Activated naive CD8-positive, alpha-beta T cell treated with anti-CD3 and anti-CD28 coated beads, Interleukin-2, amount 10 ng/mL, durations not matched to agents 7 days and 5 days (primary cell): Measurements from ENCODE around the gene DBF4B. TPM values are rescaled to one million over a fixed set of nuclear protein-coding genes. Genes with fewer than 3 reads are reported as not detected.

Experiments
- ATAC-seq: fragments of 150-1000 bp; cut with Tn5 transposase; one replicate; pipeline ENCODE4 v1.10.0; 2021; ENCODE audit warnings: low read depth, moderate library complexity
- POLR2A ChIA-PET: fragments of 350-600 bp; sonication (Branson Sonifier 250); formaldehyde crosslinking; loops from one replicate; lab custom pipeline; 2021; ENCODE audit warnings: antibody characterized with exemption; lab: Charles Lee
- DNase-seq: peaks from one replicate; pipeline ENCODE4 v3.0.0; 2021
- H3K27ac Mint-ChIP-seq: one replicate; pipeline ENCODE4 v1.8.0; 2022; ENCODE audit warnings: mild to moderate bottlenecking, mixed read lengths
- H3K27me3 Mint-ChIP-seq: one replicate; pipeline ENCODE4 v1.8.0; 2022; ENCODE audit warnings: mild to moderate bottlenecking, moderate library complexity, mixed read lengths
- H3K36me3 Mint-ChIP-seq: one replicate; pipeline ENCODE4 v1.8.0; 2021; ENCODE audit warnings: mild to moderate bottlenecking, mixed read lengths
- H3K4me1 Mint-ChIP-seq: one replicate; pipeline ENCODE4 v1.8.0; 2021; ENCODE audit warnings: mixed read lengths
- H3K4me3 Mint-ChIP-seq: one replicate; pipeline ENCODE4 v1.8.0; 2022; ENCODE audit warnings: mild to moderate bottlenecking, moderate library complexity, mixed read lengths
- H3K9me3 Mint-ChIP-seq: one replicate; pipeline ENCODE4 v1.8.0; 2021; ENCODE audit warnings: mixed read lengths
- total RNA-seq, 2 experiments: library from RNA; stranded (reverse); gene quantifications; one replicate each; pipeline ENCODE4 v1.2.3, GENCODE V29; 2021

DBF4B gene
- total RNA-seq, 2 experiments from 2014 or later, result 27.7 to 31.8 TPM

GRCh38 chr17:44757918-44758413, 49.5 kb downstream of the DBF4B start:
- Mint-ChIP-seq H3K27ac (no peak overlapping the region), H3K36me3 (no peaks in the 10 kb centered on the region), H3K4me3 (no peak overlapping the region), H3K4me1 (no peaks in the 10 kb centered on the region), H3K9me3 (no peaks in the 10 kb centered on the region), H3K27me3 (peaks cover 36% of the 10 kb centered on the region)
- POLR2A ChIA-PET, result no interaction called here
- ATAC-seq (no peak), DNase-seq (no peak)

- POLR2A ChIA-PET, result interaction anchor here (0.5 kb wide), 1 partner anchor 101 kb away, joined by 3 read pairs; no protein-coding TSS in a partner anchor
- H3K36me3 Mint-ChIP-seq, result no peaks in the 10 kb centered on the region
- no peak within 1 kb of the TSS for H3K27ac Mint-ChIP-seq
- no peak within 1 kb of the TSS for H3K4me3 Mint-ChIP-seq
- peaks cover 36% of the 10 kb centered on the region for H3K27me3 Mint-ChIP-seq
- ATAC-seq (peak; percentile 44), DNase-seq (no peak)
- H3K4me1 Mint-ChIP-seq, result no peaks in the 10 kb centered on the region
- no peaks in the 10 kb centered on the region for H3K9me3 Mint-ChIP-seq
These were observed 50.1 kb downstream of the DBF4B start, which contains the start of gene ADAM11 for GRCh38 chr17:44758414-44759085. Gene ADAM11 (plus strand): TSS chr17:44758988. CDS start chr17:44759200, 212 bp downstream.

GRCh38 chr17:44759086-44759915, 50.8 kb downstream of the DBF4B start:
- DNase-seq (no peak), ATAC-seq (peak; percentile 20)
- H3K9me3 Mint-ChIP-seq, result no peaks in the 10 kb centered on the region
- POLR2A ChIA-PET, result interaction anchor here (0.5 kb wide), 1 partner anchor 100 kb away, joined by 3 read pairs; no protein-coding TSS in a partner anchor
- no peak overlapping the region for H3K4me3 Mint-ChIP-seq
- H3K27ac Mint-ChIP-seq, result no peak overlapping the region
- no peaks in the 10 kb centered on the region for H3K4me1 Mint-ChIP-seq
- H3K36me3 Mint-ChIP-seq, result no peaks in the 10 kb centered on the region
- peaks cover 36% of the 10 kb centered on the region for H3K27me3 Mint-ChIP-seq

GRCh38 chr17:44759916-44760243, 51.4 kb downstream of the DBF4B start:
- Mint-ChIP-seq H3K27ac (no peak overlapping the region), H3K9me3 (no peaks in the 10 kb centered on the region), H3K4me1 (no peaks in the 10 kb centered on the region), H3K4me3 (no peak overlapping the region), H3K36me3 (no peaks in the 10 kb centered on the region), H3K27me3 (peaks cover 36% of the 10 kb centered on the region)
- ATAC-seq (no peak), DNase-seq (no peak)
- POLR2A ChIA-PET, result no interaction called here

- no peaks in the 10 kb centered on the region for H3K4me1 Mint-ChIP-seq
- ATAC-seq (no peak), DNase-seq (no peak)
- no peaks in the 10 kb centered on the region for H3K36me3 Mint-ChIP-seq
- peaks cover 38% of the 10 kb centered on the region for H3K27me3 Mint-ChIP-seq
- no peaks in the 10 kb centered on the region for H3K9me3 Mint-ChIP-seq
- no peak overlapping the region for H3K4me3 Mint-ChIP-seq
- no peak overlapping the region for H3K27ac Mint-ChIP-seq
- POLR2A ChIA-PET, result no interaction called here
These were observed 52.2 kb downstream of the DBF4B start for GRCh38 chr17:44760474-44761308.

GRCh38 chr17:44761932-44762810, 53.7 kb downstream of the DBF4B start:
- DNase-seq, result no peak
- POLR2A ChIA-PET, result no interaction called here
- Mint-ChIP-seq H3K9me3 (no peaks in the 10 kb centered on the region), H3K27ac (no peak overlapping the region), H3K27me3 (peaks cover 34% of the 10 kb centered on the region), H3K4me3 (no peak overlapping the region), H3K4me1 (no peaks in the 10 kb centered on the region), H3K36me3 (no peaks in the 10 kb centered on the region)
- ATAC-seq, result no peak

GRCh38 chr17:44763170-44763569, 54.7 kb downstream of the DBF4B start:
- Mint-ChIP-seq H3K9me3 (no peaks in the 10 kb centered on the region), H3K27me3 (peaks cover 25% of the 10 kb centered on the region), H3K4me1 (peaks cover 6% of the 10 kb centered on the region), H3K36me3 (no peaks in the 10 kb centered on the region), H3K27ac (no peak overlapping the region), H3K4me3 (no peak overlapping the region)
- POLR2A ChIA-PET, result interaction anchor here (1.2 kb wide), 1 partner anchor 10 kb away, joined by 4 read pairs; no protein-coding TSS in a partner anchor
- ATAC-seq (no peak), DNase-seq (no peak)

- POLR2A ChIA-PET, result no interaction called here
- peaks cover 12% of the 10 kb centered on the region for H3K4me1 Mint-ChIP-seq
- ATAC-seq, result no peak
- no peak for DNase-seq
- H3K27me3 Mint-ChIP-seq, result peaks cover 16% of the 10 kb centered on the region
- no peak overlapping the region for H3K27ac Mint-ChIP-seq
- no peaks in the 10 kb centered on the region for H3K36me3 Mint-ChIP-seq
- H3K9me3 Mint-ChIP-seq, result no peaks in the 10 kb centered on the region
- no peak overlapping the region for H3K4me3 Mint-ChIP-seq
These were observed 57.5 kb downstream of the DBF4B start for GRCh38 chr17:44765965-44766364.

GRCh38 chr17:44766409-44767038, 58.1 kb downstream of the DBF4B start:
- H3K4me3 Mint-ChIP-seq, result no peak overlapping the region
- H3K27ac Mint-ChIP-seq, result no peak overlapping the region
- POLR2A ChIA-PET, result interaction anchor here (0.6 kb wide), 2 partner anchors 132 to 290 kb away, joined by 4 read pairs; no protein-coding TSS in a partner anchor
- ATAC-seq, result no peak
- H3K4me1 Mint-ChIP-seq, result peaks cover 12% of the 10 kb centered on the region
- DNase-seq, result no peak
- H3K9me3 Mint-ChIP-seq, result no peaks in the 10 kb centered on the region
- no peaks in the 10 kb centered on the region for H3K36me3 Mint-ChIP-seq
- H3K27me3 Mint-ChIP-seq, result peaks cover 12% of the 10 kb centered on the region

- H3K27ac Mint-ChIP-seq, result no peak overlapping the region
- no peaks in the 10 kb centered on the region for H3K36me3 Mint-ChIP-seq
- H3K27me3 Mint-ChIP-seq, result peaks cover 11% of the 10 kb centered on the region
- peaks cover 12% of the 10 kb centered on the region for H3K4me1 Mint-ChIP-seq
- H3K4me3 Mint-ChIP-seq, result no peak overlapping the region
- ATAC-seq (no peak), DNase-seq (no peak)
- POLR2A ChIA-PET, result no interaction called here
- H3K9me3 Mint-ChIP-seq, result no peaks in the 10 kb centered on the region
These were observed 59.0 kb downstream of the DBF4B start for GRCh38 chr17:44767493-44767892.

GRCh38 chr17:44768505-44769142, 60.2 kb downstream of the DBF4B start:
- H3K4me1 Mint-ChIP-seq, result peaks cover 12% of the 10 kb centered on the region
- POLR2A ChIA-PET, result no interaction called here
- no peaks in the 10 kb centered on the region for H3K36me3 Mint-ChIP-seq
- peak; percentile 67 for ATAC-seq
- peaks cover 10% of the 10 kb centered on the region for H3K27me3 Mint-ChIP-seq
- peak overlapping the region; percentile 6 for H3K27ac Mint-ChIP-seq
- H3K9me3 Mint-ChIP-seq, result no peaks in the 10 kb centered on the region
- no peak for DNase-seq
- H3K4me3 Mint-ChIP-seq, result peak overlapping the region; percentile 49
